Forelimb muscle (tissue), 1 donor: Measurements from ENCODE around the gene USP40. TPM values are rescaled to one million over a fixed set of nuclear protein-coding genes. Genes with fewer than 3 reads are reported as not detected.

ENCODE experiments used
- DNase-seq: peaks from one replicate; pipeline ENCODE4 v3.0.0-alpha.2; 2013; ENCODE audit warnings: low read depth
- polyA plus RNA-seq: library from polyadenylated mRNA; unstranded; fragments of 120-200 nt; gene quantifications from one replicate; pipeline ENCODE4 v1.2.1, GENCODE V29; 2013; ENCODE audit not compliant: insufficient read length

USP40 gene
- polyA plus RNA-seq, 1 donor, result 21.3 TPM

GRCh38 chr2:233460726-233461441, 105.7 kb downstream of the USP40 start:
- no peak for DNase-seq

GRCh38 chr2:233459426-233459825, 107.2 kb downstream of the USP40 start:
- no peak for DNase-seq

- no peak for DNase-seq
These were observed 107.8 kb downstream of the USP40 start for GRCh38 chr2:233458826-233459225.

GRCh38 chr2:233458031-233458610, 108.5 kb downstream of the USP40 start:
- no peak for DNase-seq

GRCh38 chr2:233457356-233457755, 109.2 kb downstream of the USP40 start:
- DNase-seq, result no peak

- DNase-seq, result no peak
These were observed 109.6 kb downstream of the USP40 start for GRCh38 chr2:233456934-233457333.

GRCh38 chr2:233456111-233456510, 110.5 kb downstream of the USP40 start:
- DNase-seq, result no peak

GRCh38 chr2:233455491-233455890, 111.1 kb downstream of the USP40 start:
- no peak for DNase-seq

GRCh38 chr2:233455006-233455405, 111.6 kb downstream of the USP40 start:
- DNase-seq, result no peak

GRCh38 chr2:233453916-233454315, 112.7 kb downstream of the USP40 start:
- no peak for DNase-seq

- DNase-seq, result no peak
These were observed 113.3 kb downstream of the USP40 start for GRCh38 chr2:233453111-233453915.

- DNase-seq, result no peak
These were observed 114.6 kb downstream of the USP40 start for GRCh38 chr2:233451950-233452349.

GRCh38 chr2:233450864-233451575, 115.6 kb downstream of the USP40 start:
- DNase-seq, result no peak

GRCh38 chr2:233449921-233450863, 116.4 kb downstream of the USP40 start:
- DNase-seq, result no peak

- DNase-seq, result no peak
These were observed 117.3 kb downstream of the USP40 start for GRCh38 chr2:233449081-233449901.

GRCh38 chr2:233448575-233448974, 118.0 kb downstream of the USP40 start:
- DNase-seq, result no peak

- DNase-seq, result no peak
These were observed 118.4 kb downstream of the USP40 start for GRCh38 chr2:233448220-233448559.

GRCh38 chr2:233447506-233448219, 118.9 kb downstream of the USP40 start:
- no peak for DNase-seq

GRCh38 chr2:233446606-233447305, 119.8 kb downstream of the USP40 start:
- DNase-seq, result no peak
